ENCODE results near the gene WNT11.

DNA sequence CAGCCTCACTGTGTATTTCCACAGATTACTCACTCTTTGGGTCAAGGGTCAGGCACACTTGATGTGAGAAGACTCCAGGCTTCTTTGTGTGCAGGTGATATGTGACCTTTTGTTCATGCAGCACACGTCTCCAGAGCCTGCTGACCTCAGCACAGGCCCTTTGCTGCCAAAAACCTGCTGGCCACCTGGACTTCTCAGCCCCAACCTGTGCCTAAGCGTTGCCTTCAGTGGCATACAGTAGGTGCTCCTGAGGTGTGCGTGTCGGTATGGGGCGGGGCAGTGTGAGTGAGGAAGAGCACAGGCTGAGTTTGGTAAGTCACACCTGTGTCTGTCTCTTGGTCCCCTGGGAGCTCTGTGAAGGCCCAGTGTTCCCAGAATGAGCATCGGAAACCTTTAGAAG is 58.1 kb downstream of the WNT11 start:
- TF ChIP-seq POLR2AphosphoS5 (IDR thresholded peaks at IDR 0.05; ENCODE audit: borderline replicate concordance, low read depth, low read length) (no peak), EZH2 (IDR thresholded peaks at IDR 0.05) (no peak)

Measured in SK-N-MC (cell line).